Hepatocyte (in vitro differentiated cells): Measurements from ENCODE around the gene ZKSCAN2. TPM values are rescaled to one million over a fixed set of nuclear protein-coding genes. Genes with fewer than 3 reads are reported as not detected.

Experiments
- DNase-seq: peaks from one replicate; pipeline ENCODE4 v3.0.0-alpha.2; 2016; ENCODE audit warnings: low spot score
- H2AFZ ChIP-seq: fragments of 200-600 bp; sonication (generic); 2 replicates; pipeline ENCODE4 v1.6.0; 2016; ENCODE audit warnings: antibody characterized with exemption, mild to moderate bottlenecking
- H3K27ac ChIP-seq: fragments of 200-600 bp; sonication (generic); 2 replicates; pipeline ENCODE4 v1.5.1; 2016; ENCODE audit warnings: mild to moderate bottlenecking
- H3K27me3 ChIP-seq: fragments of 200-600 bp; sonication (generic); 2 replicates; pipeline ENCODE4 v1.6.1; 2016
- H3K36me3 ChIP-seq: fragments of 200-600 bp; sonication (generic); replicated peaks from 2 replicates; pipeline ENCODE4 v1.5.1; 2016; ENCODE audit warnings: low read depth; ENCODE audit not compliant: insufficient read depth
- H3K4me1 ChIP-seq: fragments of 200-600 bp; sonication (generic); 2 replicates; pipeline ENCODE4 v1.5.1; 2016; ENCODE audit warnings: mild to moderate bottlenecking, moderate library complexity; ENCODE audit not compliant: insufficient read depth
- H3K4me2 ChIP-seq: fragments of 200-600 bp; sonication (generic); 2 replicates; pipeline ENCODE4 v1.6.0; 2016
- H3K4me3 ChIP-seq: fragments of 200-600 bp; sonication (generic); 2 replicates; pipeline ENCODE4 v1.5.1; 2016; ENCODE audit warnings: mild to moderate bottlenecking
- H3K79me2 ChIP-seq: fragments of 200-600 bp; sonication (generic); 2 replicates; pipeline ENCODE4 v1.6.0; 2017; ENCODE audit warnings: mild to moderate bottlenecking
- H3K9me2 ChIP-seq: fragments of 200-600 bp; sonication (generic); replicated peaks from 2 replicates; pipeline ENCODE4 v1.6.0; 2017; ENCODE audit warnings: mild to moderate bottlenecking; ENCODE audit not compliant: insufficient read depth
- H3K9me3 ChIP-seq: fragments of 200-600 bp; sonication (generic); 2 replicates; pipeline ENCODE4 v1.5.1; 2016; ENCODE audit warnings: low read depth, mild to moderate bottlenecking
- H4K20me1 ChIP-seq: fragments of 200-600 bp; sonication (generic); 2 replicates; pipeline ENCODE4 v1.6.0; 2016; ENCODE audit warnings: mild to moderate bottlenecking; ENCODE audit not compliant: insufficient read depth, poor library complexity, severe bottlenecking
- CTCF ChIP-seq: fragments of 200-600 bp; sonication (generic); IDR thresholded peaks from 2 replicates; pipeline ENCODE4 v1.5.1; 2016; ENCODE audit warnings: antibody characterized with exemption, mild to moderate bottlenecking; ENCODE audit not compliant: poor library complexity
- EZH2 ChIP-seq: fragments of 200-600 bp; sonication (generic); IDR thresholded peaks from 2 replicates; pipeline ENCODE4 v1.6.1; 2016; ENCODE audit warnings: antibody characterized with exemption, mild to moderate bottlenecking, borderline replicate concordance
- EZH2phosphoT487 ChIP-seq: fragments of 200-600 bp; sonication (generic); IDR thresholded peaks from one replicate; pipeline ENCODE4 v1.6.1; 2018; ENCODE audit warnings: antibody characterized with exemption, mild to moderate bottlenecking, low read depth, moderate library complexity; ENCODE audit not compliant: unreplicated experiment, severe bottlenecking
- WGBS: methylation state at CpG from one replicate; pipeline ENCODE4 v1.1.6; 2016; ENCODE audit warnings: low lambda C conversion rate; ENCODE audit errors: missing lambda C conversion rate; 5-methylcytosine and 5-hydroxymethylcytosine counted together
- polyA plus RNA-seq: library from polyadenylated mRNA; unstranded; fragments of >200 nt; fragmentation: Nextera tagmentation; extraction: Ambion mirVana; gene quantifications from 2 replicates; pipeline ENCODE4 v1.2.1, GENCODE V29; 2016
- total RNA-seq: library from RNA; depleted of rRNA; stranded (reverse); fragments of >200 nt; gene quantifications from 2 replicates; pipeline ENCODE4 v1.2.3, GENCODE V29; 2014

ZKSCAN2 gene
- total and polyA plus RNA-seq, 2 experiments from 2014 or later = 2.5 to 8.0 TPM

GRCh38 chr16:25265968-25266367, 8.3 kb upstream of the ZKSCAN2 start:
- Histone ChIP-seq H4K20me1 (peaks cover 34% of the 10 kb centered on the region), H3K4me1 (no peaks in the 10 kb centered on the region), H3K9me2 (no peaks in the 10 kb centered on the region), H3K9me3 (no peaks in the 10 kb centered on the region), H3K4me3 (no peak overlapping the region), H3K27ac (no peak overlapping the region), H3K27me3 (no peaks in the 10 kb centered on the region), H3K79me2 (peaks cover 36% of the 10 kb centered on the region), H3K36me3 (no peaks in the 10 kb centered on the region), H2AFZ (no peak overlapping the region), H3K4me2 (no peak overlapping the region)
- WGBS = 98% methylated on average over 2 of the region's 2 CpGs
- no peak for TF ChIP-seq EZH2phosphoT487
- no peak for TF ChIP-seq EZH2
- DNase-seq = no peak

GRCh38 chr16:25264597-25264996, 7.0 kb upstream of the ZKSCAN2 start:
- H3K27me3 ChIP-seq = no peaks in the 10 kb centered on the region
- no peak overlapping the region for H3K4me2 ChIP-seq
- H3K9me3 ChIP-seq = no peaks in the 10 kb centered on the region
- no peak overlapping the region for H3K27ac ChIP-seq
- 88% methylated on average over 2 of the region's 2 CpGs for WGBS
- peaks cover 50% of the 10 kb centered on the region for H3K79me2 ChIP-seq
- TF ChIP-seq EZH2phosphoT487 (no peak), EZH2 (no peak)
- H3K4me1 ChIP-seq = no peaks in the 10 kb centered on the region
- no peak overlapping the region for H3K4me3 ChIP-seq
- peak; percentile 39 for DNase-seq
- H4K20me1 ChIP-seq = peaks cover 46% of the 10 kb centered on the region
- H2AFZ ChIP-seq = no peak overlapping the region
- no peaks in the 10 kb centered on the region for H3K36me3 ChIP-seq
- no peaks in the 10 kb centered on the region for H3K9me2 ChIP-seq

- Histone ChIP-seq H3K27ac (no peak overlapping the region), H3K9me3 (no peaks in the 10 kb centered on the region), H3K4me3 (no peak overlapping the region), H3K27me3 (no peaks in the 10 kb centered on the region), H3K79me2 (peaks cover 68% of the 10 kb centered on the region), H4K20me1 (peaks cover 53% of the 10 kb centered on the region), H2AFZ (no peak overlapping the region), H3K36me3 (no peaks in the 10 kb centered on the region), H3K9me2 (no peaks in the 10 kb centered on the region), H3K4me1 (peaks cover 11% of the 10 kb centered on the region), H3K4me2 (no peak overlapping the region)
- TF ChIP-seq EZH2phosphoT487 (no peak), EZH2 (no peak), CTCF (no peak)
- 78% methylated on average over 5 of the region's 5 CpGs for WGBS
- no peak for DNase-seq
Observed at GRCh38 chr16:25260416-25260815, 2.8 kb upstream of the ZKSCAN2 start.

- WGBS = 23% methylated on average over 4 of the region's 4 CpGs
- Histone ChIP-seq H3K36me3 (no peaks in the 10 kb centered on the region), H3K79me2 (peaks cover 69% of the 10 kb centered on the region), H3K27me3 (no peaks in the 10 kb centered on the region), H3K4me1 (peaks cover 12% of the 10 kb centered on the region), H2AFZ (peak overlapping the region; percentile 93), H4K20me1 (peaks cover 42% of the 10 kb centered on the region), H3K9me3 (no peaks in the 10 kb centered on the region), H3K4me3 (peak overlapping the region; percentile 92), H3K4me2 (peak overlapping the region; percentile 95), H3K27ac (no peak overlapping the region), H3K9me2 (no peaks in the 10 kb centered on the region)
- DNase-seq = no peak
- no peak for TF ChIP-seq EZH2
- no peak for TF ChIP-seq CTCF
- TF ChIP-seq EZH2phosphoT487 = no peak
Observed at GRCh38 chr16:25258861-25259179, 1.2 kb upstream of the ZKSCAN2 start.
